Gastroesophageal sphincter (tissue), 3 donors: Measurements from ENCODE around the gene KLF6.

Experiments
- EP300 ChIP-seq: sonication (generic); formaldehyde crosslinking; IDR thresholded peaks from one replicate; pipeline ENCODE4 v1.6.1; 2017; ENCODE audit warnings: antibody characterized with exemption, mild to moderate bottlenecking
- POLR2A ChIP-seq, 2 donors: fragments of 450-650 bp; IDR thresholded peaks; one replicate each; pipeline ENCODE4 v1.6.1; 2017; ENCODE audit warnings: antibody characterized with exemption in 2 of 2, mild to moderate bottlenecking in 2 of 2, moderate library complexity in 1 of 2
- POLR2AphosphoS5 ChIP-seq: sonication (generic); formaldehyde crosslinking; IDR thresholded peaks from one replicate; pipeline ENCODE4 v1.6.1; 2017; ENCODE audit warnings: antibody characterized with exemption
- TF ChIP-seq, protein P1 (sequence below), 4 experiments: fragments of 200-600 bp in 2 of 4; fragments of 450-650 bp in 2 of 4; sonication (generic) in 1 of 4; IDR thresholded peaks; one replicate each; pipeline ENCODE4 v1.5.1; 2017 to 2019; ENCODE audit warnings: antibody characterized with exemption in 4 of 4, mild to moderate bottlenecking in 2 of 4, moderate library complexity in 2 of 4

GRCh38 chr10:3812141-3812540, 27.1 kb upstream of the KLF6 start:
- TF ChIP-seq, protein P1, sequence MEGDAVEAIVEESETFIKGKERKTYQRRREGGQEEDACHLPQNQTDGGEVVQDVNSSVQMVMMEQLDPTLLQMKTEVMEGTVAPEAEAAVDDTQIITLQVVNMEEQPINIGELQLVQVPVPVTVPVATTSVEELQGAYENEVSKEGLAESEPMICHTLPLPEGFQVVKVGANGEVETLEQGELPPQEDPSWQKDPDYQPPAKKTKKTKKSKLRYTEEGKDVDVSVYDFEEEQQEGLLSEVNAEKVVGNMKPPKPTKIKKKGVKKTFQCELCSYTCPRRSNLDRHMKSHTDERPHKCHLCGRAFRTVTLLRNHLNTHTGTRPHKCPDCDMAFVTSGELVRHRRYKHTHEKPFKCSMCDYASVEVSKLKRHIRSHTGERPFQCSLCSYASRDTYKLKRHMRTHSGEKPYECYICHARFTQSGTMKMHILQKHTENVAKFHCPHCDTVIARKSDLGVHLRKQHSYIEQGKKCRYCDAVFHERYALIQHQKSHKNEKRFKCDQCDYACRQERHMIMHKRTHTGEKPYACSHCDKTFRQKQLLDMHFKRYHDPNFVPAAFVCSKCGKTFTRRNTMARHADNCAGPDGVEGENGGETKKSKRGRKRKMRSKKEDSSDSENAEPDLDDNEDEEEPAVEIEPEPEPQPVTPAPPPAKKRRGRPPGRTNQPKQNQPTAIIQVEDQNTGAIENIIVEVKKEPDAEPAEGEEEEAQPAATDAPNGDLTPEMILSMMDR (IDR thresholded peaks at IDR 0.05), result no peak
- TF ChIP-seq POLR2AphosphoS5, result no peak
- no peak for TF ChIP-seq EP300
- no peak for TF ChIP-seq POLR2A (IDR thresholded peaks at IDR 0.05)
